Measurements from ENCODE around the gene PXDC1.

Gene PXDC1, protein sequence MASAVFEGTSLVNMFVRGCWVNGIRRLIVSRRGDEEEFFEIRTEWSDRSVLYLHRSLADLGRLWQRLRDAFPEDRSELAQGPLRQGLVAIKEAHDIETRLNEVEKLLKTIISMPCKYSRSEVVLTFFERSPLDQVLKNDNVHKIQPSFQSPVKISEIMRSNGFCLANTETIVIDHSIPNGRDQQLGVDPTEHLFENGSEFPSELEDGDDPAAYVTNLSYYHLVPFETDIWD

DNA sequence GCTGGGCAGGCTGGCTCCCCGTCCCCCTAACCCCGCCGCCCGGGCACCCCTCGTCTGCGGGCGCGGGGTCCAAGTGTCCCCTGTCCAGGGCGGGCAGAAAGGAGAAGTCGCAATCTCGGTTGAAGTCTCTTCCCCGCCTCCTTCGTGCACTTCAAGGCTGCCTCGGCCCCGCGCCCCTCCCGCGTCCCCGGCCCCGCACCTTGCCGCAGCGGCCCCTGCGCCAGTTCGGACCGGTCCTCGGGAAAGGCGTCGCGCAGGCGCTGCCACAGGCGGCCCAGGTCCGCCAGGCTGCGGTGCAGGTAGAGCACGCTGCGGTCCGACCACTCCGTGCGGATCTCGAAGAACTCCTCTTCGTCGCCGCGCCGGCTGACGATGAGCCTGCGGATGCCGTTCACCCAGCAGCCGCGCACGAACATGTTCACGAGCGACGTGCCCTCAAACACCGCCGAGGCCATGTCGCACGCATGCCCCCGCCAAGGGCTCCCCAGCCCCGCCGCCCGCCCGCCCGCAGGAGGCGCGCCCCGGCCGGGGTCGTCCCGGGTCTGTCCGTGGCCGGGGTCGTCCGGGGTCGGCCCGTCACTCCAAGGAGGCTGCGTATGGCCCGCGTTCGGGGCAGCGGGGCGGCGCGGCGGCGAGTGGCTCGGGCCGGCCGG lies at the start of gene PXDC1:
Gene PXDC1 (minus strand): TSS at position 637 of the 653 bp plus-strand sequence. CDS start 182 bp downstream, at position 455.
- DNase-seq (ENCODE audit: low read depth in 2 of 2), result no peak

DNA sequence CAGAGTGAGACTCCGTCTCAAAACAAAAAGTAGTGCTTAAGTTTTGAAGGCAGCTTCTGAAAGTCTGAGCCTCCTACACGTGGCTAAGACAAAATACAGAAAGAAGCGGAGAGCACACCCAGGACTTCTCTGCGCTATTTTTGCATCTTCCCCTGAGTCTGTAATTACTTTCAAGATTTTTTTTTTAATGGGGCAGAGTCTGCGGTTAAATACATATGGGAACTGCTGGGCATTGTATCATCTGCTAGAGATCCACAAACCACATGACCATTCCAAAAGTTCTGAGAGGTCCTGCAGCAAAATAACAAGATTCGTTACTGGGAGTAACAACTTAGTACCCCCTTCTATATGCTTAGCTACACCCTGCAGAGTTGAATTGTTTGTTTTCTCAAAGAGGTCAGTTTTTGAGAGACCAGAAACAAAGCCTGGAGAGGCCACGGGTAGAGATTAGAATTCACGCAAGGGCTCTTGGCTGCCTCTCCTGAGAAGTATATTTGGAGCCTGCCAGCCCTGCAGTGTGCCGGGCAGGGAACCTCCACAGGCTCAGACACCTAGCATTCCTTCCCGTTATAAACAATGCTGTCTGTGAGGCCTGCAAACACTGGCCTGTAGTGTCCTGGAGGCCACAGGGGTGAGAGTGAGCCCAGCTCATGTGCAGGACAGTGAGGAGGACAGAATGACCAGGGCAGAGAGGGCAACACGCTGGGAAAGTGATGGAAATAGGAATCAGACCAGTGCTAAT lies 49.5 kb upstream of the PXDC1 start:
- DNase-seq (ENCODE audit: low read depth in 2 of 2), result no peak

DNA sequence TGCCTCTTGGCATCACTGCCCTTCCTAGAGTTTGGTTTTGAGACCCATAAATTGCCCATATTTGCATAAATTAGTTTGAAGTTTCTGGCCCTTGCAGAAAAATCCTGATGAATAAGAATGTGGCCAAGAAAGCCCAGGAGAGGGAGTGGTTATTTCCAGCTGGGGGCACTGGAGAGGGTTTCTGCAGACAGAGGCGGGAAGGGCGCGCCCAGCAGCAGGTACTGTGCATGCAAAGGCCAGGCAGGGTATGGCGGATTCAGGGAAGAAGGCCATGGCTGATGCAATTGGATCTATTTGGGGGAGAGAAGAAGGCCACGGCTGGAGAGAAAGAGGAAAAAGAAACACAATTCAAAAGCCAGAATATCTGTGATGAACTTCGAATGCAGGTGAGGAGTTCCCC lies 48.2 kb upstream of the PXDC1 start:
- no peak for DNase-seq (ENCODE audit: low read depth in 2 of 2)

DNA sequence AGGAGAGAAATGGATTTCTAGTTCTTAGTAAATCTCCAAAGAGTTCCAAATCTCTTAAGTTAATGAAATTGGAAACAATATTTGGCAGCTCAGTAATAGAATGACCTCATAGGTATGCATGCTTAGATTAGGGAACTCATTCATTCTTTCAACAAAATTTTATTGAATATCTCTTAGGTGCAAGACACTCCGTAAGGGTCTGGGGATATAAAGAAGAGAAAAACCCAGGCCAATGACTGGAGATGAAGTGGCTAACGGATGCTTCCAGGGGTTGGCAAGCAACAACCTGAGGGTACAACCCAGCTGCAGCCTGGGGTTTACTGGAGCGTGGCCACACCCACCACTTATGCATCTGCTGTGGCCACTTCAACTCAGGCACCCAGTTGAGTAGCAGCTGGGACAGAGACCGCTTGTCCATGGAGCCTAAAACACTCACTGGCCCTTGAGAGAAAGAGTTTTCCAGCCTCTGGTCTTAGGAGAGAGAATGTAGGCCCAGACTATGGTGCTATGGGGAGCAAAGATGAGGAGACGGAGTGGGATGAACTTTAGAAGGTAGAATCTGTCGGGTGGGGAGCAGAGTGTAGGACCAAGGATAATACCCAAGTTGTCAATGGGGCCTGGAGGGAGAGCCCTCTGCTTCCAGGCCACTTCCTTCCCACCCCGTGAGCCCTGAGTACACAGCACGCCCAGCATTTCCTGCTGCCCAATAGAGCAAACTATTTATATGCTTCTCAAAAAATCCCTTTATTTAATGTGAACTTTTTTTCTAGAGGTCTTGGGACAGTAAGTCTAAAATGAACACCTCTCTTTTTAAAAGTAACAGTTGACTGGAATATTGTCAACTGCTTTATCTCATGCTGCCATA lies 46.8 kb upstream of the PXDC1 start:
- DNase-seq (ENCODE audit: low read depth in 2 of 2), result no peak

DNA sequence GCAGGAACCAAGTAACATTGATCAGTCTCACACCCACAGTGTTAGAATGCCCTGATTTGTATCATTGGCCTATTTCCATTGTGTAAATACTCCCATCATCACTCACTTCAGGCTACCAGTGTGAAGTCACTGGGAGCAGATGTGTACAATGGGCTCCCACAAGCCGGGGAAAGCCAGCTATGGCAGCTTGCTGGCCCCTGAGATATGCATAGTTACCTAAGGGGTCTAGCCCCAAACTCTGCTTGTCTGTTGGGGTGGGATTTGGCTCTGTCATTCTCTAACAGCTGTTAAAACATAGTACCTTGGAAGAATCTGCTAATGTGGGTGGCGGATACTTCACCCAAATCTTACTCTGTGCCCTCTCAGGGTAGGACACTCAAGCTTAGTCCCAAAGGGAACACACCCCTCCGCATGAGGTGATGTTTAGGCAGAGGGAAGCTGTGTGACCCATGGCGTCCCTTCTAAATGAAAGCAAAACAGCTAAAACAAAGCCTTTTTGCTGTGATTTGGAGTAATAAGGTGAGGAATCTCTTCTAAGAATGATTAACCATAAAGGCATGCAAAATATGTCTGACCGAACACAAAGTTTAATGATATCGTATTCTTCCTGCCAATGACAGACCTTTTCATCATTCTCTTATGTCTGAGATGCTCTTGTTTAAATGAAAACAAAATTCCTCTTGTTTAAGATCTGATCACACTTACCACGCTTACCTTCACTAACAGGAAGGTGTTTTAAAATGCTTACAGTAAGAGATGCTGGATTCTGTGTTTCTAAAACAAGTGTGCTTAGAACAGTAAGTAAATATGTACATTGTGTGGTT lies 45.9 kb upstream of the PXDC1 start:
- DNase-seq (ENCODE audit: low read depth in 2 of 2), result no peak

DNA sequence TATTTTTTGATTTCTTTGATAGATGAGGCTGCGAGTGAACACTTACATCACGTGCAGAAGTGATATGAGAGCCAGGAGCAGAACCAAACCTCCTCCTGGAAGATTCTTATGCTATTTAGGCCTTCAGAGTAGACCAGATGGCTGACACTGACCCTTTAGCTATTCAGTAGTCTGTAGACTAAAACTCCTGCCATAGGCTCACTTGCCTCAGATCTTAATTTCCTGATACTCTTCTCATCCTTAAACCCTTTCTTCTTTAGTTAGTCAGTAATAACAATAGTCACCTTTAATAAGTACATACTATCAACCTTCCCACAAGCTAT lies 45.2 kb upstream of the PXDC1 start:
- DNase-seq (ENCODE audit: low read depth in 2 of 2), result no peak

DNA sequence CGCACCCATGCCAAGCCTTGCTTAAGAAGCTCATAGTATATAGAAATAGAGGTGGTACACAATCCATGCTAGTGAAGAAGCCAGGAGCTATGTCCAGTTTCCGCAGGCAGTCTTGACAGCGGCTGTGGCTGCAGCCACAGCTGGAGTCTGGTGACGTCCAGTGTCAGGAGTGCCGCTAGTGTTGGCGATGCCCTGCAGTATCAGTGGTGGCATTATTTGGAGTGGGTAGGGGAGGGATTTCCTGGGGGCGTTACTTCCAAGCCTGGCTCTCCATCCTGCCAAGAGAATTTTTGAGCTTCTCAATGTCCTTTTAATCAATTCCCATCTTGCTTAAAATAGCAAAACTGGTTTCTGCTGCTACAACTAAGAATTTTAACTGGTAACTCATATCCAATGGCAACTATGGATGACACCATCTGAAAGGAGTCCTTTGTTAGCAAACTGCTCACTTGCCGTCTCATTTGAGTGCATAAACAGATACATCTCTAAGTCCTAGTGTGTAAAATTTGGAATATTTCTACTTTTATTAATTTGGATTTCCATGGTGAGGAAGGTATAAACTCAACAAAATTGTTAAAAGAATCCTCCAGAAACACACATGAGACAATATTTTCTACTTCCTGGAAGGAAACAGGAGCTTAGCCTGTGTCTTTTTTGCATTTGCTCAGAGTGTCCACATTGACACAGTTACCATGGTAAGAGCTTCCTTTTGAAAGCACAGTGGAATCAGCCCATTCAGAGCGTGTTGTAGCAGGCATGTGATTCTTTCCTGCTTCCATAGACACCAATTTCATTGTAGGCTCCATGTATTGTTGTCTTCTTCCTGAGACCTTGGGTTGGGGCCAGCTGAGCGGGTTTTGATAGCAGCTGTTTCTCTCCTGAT lies 44.6 kb upstream of the PXDC1 start:
- DNase-seq (ENCODE audit: low read depth in 2 of 2), result no peak

DNA sequence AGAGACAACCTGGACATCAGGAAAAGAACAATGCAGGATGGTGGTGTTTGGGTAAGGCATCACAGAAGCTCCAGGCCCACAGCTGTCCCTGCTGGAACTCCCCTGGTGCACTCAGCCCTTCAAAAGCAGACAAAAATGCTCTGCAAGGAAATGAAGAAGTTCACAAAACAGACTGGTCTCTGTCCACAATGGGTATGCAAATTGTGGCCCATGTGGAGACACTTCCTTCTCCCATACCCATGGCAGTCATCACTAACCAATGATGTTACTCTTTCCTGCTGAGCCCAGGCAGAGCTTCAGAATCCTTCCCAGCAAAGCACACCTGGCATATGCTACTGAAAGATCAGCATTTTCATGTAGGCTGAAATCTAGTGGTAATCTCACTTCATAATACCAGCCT lies 42.6 kb upstream of the PXDC1 start:
- no peak for DNase-seq (ENCODE audit: low read depth in 2 of 2)

DNA sequence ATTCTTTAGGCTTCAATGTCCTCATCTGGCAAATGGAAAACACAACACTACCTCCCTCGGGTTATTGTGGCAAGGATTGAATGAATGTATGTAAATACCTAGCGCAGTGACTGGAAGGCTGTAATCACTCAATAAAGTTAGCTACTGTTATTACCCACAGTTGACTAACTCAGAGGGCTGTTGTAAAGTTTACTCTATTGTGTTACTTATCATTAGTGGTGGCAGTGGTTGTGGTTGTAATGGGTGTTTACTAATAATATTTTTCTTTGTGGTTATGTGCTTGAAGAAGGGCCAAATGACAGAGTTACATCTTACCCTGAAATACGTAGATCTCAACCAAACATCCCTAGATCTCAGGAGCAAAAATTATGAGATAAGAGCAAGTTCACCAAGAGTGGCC lies 42.0 kb upstream of the PXDC1 start:
- no peak for DNase-seq (ENCODE audit: low read depth in 2 of 2)

DNA sequence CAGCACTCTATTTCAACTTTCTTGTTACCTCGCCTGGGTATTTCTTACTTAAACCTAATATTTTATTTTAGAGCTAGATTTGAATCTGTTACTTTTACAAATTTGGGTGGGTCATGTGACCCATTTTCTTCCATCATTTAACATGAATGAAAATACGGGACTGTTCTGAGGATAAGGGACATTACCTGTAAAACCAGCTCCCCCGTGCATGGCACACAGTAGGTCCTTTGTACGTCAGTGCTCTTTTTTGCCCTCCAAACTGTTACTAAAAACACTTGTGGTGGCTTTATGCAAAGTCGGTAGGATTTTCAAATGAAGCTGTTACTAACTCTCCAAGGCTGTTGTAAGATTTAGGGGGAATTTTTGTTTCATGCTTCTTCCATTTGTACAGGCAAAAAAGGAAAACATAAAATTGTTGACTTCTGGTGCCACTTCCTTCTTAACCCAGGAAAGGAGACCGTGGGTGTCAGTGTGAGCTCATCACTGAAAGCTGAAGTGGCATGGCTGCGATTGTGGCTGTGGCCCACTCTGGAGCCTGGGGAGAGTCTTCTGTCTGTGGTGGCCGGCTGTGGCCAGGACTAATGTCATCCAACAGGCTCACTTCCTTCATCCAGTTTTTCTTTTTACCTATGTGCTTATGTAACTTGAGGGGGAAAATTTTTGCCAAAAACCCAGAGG lies 40.2 kb upstream of the PXDC1 start:
- DNase-seq (ENCODE audit: low read depth in 2 of 2), result no peak

DNA sequence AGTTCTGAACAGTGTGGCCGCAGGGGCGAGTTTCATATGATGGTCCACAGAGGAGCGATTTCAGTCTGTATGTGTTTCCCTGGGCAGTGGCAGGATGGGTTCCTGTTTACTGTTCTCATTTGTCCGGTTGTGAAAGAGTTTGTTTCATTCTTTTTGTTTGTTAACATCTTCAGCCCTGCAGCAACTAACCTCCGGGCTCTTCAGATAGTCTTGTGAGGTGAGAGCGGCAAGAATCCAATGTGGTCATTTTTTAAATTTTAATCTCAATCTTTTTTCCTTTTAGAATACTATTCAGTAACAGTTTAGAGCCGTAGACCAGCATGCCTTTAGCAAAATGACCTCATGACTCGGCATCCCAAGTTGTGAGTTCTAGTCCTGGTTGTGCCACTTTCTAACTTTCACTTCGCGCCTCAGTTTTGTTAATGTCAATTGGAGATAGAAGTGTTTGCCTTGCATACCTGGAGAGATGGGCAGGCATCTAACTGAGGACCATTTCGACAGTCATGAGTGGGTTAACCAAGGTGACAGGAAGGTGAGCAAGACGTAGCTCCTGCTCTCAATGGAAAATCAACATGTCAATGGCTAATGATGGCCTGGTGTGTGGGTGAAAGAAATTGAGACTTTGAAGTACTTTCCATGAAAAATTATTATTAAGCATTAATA lies 38.5 kb upstream of the PXDC1 start:
- DNase-seq (ENCODE audit: low read depth in 2 of 2), result no peak

DNA sequence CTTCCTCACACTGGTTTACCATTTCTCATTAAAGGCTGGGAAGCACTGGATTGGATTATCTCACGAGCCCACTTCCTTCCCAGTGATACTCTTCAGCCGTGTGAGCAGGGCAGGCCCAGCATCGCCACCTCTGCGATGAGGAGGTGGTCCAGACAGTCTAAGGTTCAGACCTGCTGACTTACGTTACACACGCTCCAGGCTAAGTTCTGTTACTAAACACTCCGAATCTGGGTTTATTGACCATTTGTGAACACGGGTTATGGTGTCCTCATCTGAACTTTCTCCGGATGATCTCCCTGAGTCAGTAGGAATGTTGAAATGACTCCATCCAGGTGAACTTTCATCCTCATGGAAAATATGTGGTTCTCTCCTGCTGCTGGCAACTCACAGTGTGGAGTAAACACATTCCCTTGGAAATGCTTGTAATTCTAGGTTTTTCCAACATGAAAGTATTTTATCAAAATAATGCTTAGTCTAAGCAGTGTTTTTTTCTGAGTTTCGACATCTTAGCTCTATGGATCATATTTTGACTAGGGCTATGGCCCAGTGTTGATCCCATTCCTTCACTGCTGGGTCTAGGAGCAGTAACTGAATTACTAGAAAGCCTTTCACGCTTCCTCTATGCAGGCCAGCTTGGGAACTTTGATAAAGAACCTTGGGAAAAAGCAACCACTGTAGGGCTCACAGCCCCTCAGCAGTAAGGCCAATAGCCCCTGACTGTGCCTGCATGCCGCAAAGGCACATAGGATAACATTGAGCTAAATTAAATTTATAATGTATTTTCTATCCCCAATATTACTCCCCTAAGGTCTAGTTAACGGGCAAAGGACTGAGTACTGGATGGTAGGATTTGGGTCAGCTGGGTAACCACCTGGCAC lies 37.7 kb upstream of the PXDC1 start:
- DNase-seq (ENCODE audit: low read depth in 2 of 2), result no peak

DNA sequence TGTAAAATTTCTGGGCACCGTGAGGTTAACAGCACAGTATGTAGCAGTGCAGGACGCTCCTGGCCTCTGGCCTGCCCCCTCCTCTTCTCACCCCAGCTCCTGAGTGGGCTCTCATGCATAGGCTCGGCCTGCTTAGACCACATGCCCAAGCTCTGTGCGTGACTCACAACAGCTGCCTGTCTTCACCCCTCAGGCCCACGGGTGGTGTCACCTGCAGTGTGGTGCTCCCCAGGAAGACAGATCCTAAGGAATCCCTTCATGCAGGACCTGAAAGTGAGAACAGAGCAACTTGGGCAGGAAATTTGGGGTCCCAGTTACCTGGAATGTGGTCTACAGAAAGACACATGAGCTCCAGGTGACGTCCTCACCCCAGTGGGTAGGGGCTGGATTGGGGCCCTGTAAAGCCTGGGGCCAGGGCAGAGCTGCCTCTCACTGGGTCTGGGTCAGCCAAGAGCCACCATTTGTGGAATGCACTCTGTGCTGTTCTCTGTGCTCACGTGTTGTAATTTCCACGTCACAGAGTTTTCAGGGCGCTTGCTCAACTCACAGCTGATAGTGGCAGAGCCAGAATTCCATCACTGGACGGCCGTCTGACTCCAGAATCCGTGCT lies 37.0 kb upstream of the PXDC1 start:
- DNase-seq (ENCODE audit: low read depth in 2 of 2), result no peak

DNA sequence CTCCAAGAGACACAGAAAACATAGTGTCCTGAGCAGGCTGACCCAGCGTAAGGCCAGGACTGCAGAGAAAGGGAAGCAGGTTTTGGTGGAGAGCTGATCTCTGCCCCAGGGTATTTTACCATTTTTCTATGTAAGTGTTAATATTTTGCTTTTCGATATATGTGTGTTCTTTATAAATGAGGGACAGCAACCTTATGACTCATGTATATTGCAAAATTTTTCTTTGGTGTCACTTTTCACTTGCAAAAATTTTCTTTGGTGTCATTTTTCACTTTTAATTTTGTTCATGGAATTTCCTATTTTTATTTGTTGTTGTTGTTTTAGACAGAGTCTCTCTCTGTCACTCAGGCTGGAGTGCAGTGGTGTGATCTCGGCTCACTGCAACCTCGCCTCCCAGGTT lies 34.6 kb upstream of the PXDC1 start:
- DNase-seq (ENCODE audit: low read depth in 2 of 2), result no peak

DNA sequence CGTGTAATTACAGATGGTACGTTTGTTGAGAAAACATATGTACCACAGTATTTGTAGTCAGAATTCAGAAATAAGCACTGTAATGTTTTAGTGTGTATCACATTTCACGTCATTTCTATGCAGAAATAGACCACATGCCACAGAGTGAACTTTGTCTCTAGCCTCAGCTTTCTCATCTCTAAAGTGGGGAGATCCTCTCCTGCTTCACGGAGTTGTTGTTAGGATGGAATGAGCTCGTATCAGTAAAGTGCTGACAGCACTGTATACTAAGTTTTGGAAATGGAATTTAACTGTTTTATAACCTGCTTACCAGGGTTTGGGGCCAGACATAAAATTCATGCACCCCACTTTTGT lies 34.2 kb upstream of the PXDC1 start:
- no peak for DNase-seq (ENCODE audit: low read depth in 2 of 2)

DNA sequence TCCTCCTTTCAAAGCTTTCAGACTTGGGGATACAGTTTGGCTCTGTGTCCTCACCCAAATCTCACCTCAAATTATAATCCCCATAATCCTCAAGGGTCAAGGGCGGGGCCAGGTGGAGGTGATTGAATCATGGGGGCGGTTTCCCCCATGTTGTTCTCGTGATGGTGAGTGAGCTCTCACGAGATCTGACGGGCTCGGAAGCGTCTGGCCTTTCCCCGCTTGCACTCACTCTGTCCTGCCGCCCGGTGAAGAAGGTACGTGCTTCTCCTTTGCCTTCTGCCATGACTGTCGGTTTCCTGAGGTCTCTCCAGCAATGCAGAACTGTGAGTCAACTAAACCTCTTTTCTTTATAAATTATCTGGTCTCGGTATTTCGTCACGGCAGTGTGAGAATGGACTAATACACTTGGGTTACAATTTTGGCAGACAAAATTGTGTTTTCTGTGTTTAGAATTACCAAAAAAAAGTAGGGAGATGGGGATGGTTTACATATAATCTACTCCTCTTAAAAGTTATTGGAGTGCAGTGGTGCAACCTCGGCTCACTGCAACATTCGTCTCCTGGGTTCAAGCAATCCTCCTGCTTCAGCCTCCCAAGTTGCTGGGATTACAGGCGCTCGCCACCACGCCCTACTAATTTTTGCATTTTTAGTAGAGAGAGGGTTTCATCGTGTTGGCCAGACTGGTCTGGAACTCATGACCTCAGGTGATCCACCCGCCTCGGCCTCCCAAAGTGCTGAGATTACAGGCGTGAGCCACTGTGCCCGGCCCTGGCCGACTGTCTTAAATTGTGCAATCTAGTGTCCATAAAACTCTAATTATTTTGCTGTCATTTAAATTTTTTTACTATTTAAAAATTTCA lies 33.6 kb upstream of the PXDC1 start:
- DNase-seq (ENCODE audit: low read depth in 2 of 2), result no peak

DNA sequence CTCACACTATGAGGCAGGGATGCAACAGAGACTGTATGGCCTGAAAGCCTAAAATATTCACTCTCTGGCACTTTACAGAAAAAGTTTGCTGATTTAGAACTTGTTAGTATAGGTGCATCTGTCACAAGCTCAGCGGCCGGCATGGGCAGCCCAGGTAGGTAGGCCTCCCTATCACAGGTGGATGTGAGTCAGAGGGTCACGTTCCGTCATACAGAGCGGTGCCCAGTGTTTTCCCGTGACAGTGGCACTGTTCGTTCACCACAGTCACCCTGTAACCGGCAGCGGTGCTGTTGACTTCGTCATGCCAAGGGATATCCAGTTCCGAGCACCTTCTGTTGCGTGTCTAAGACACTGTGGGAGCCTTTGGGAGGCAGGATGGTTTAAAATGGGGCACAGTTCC lies 32.9 kb upstream of the PXDC1 start:
- DNase-seq (ENCODE audit: low read depth in 2 of 2), result no peak
